Gastrocnemius medialis (tissue), 4 donors: ENCODE results near the gene USP31. TPM values are rescaled to one million over a fixed set of nuclear protein-coding genes. Genes with fewer than 3 reads are reported as not detected.

Source experiments
- ATAC-seq, 2 donors: fragments of 150-250 bp; one replicate each; pipeline ENCODE4 v1.9.1; 2016
- DNase-seq, 2 donors: peaks; one replicate each; pipeline ENCODE4 v3.0.0-alpha.2; 2019
- H3K27ac ChIP-seq, 4 donors: fragments of 200-600 bp; sonication (generic); 1 replicate in 1 of 4; 2 replicates in 3 of 4; pipeline ENCODE4 v1.5.1; 2016 to 2018; ENCODE audit warnings: mild to moderate bottlenecking in 2 of 4, moderate library complexity in 1 of 4
- H3K27me3 ChIP-seq, 3 donors: fragments of 200-600 bp; sonication (generic) in 2 of 3; 1 replicate in 1 of 3; 2 replicates in 2 of 3; pipeline versions ENCODE4 v1.5.1 to v1.6.0; 2016 to 2019; ENCODE audit warnings: mild to moderate bottlenecking in 1 of 3, moderate library complexity in 1 of 3
- H3K36me3 ChIP-seq, 2 donors: fragments of 200-600 bp; sonication (generic) in 1 of 2; one replicate each; pipeline ENCODE4 v1.5.1; 2017 to 2018
- H3K4me1 ChIP-seq, 2 donors: fragments of 200-600 bp; sonication (generic) in 1 of 2; one replicate each; pipeline ENCODE4 v1.5.1; 2016 to 2017; ENCODE audit warnings: mild to moderate bottlenecking in 2 of 2
- H3K4me3 ChIP-seq, 4 donors: fragments of 200-600 bp; sonication (generic) in 3 of 4; 1 replicate in 1 of 4; 2 replicates in 3 of 4; pipeline ENCODE4 v1.5.1; 2016 to 2019; ENCODE audit warnings: mild to moderate bottlenecking in 2 of 4
- H3K9me3 ChIP-seq, 3 donors: fragments of 200-600 bp; sonication (generic) in 2 of 3; 1 replicate in 1 of 3; 2 replicates in 2 of 3; pipeline ENCODE4 v1.5.1; 2016 to 2019
- POLR2A ChIP-seq, 2 donors: fragments of 450-650 bp; IDR thresholded peaks; one replicate each; pipeline ENCODE4 v1.6.1; 2017; ENCODE audit warnings: antibody characterized with exemption in 2 of 2, mild to moderate bottlenecking in 2 of 2, moderate library complexity in 2 of 2
- in situ Hi-C, 4 donors: fragments of 200-750 bp; cut with MboI; loops; one replicate each; pipeline versions ENCODE4 v1.15.0 to v1.8.0; 2017; ENCODE audit warnings: low sequenced_read_pairs in 4 of 4
- intact Hi-C: fragments of 100-400 bp; cut with DNase I; formaldehyde crosslinking; loops from one replicate; pipeline ENCODE4 v1.15.1; 2023; ENCODE audit warnings: low total_unique reads
- total RNA-seq, 4 donors: library from RNA; depleted of rRNA; stranded (reverse); fragments of >200 nt; gene quantifications; one replicate each; pipeline versions ENCODE4 v1.1.0 to v1.2.3, GENCODE V29; 2016
- TF ChIP-seq, protein P1 (sequence below), 5 experiments: fragments of 450-650 bp in 3 of 5; fragments of 200-600 bp in 2 of 5; sonication (generic) in 2 of 5; IDR thresholded peaks in 4 of 5; conservative IDR thresholded peaks in 1 of 5; 1 replicate in 4 of 5; 2 replicates in 1 of 5; pipeline ENCODE4 v1.5.1; 2016 to 2019; ENCODE audit warnings: antibody characterized with exemption in 5 of 5, mild to moderate bottlenecking in 3 of 5, moderate library complexity in 3 of 5

Gene USP31
- total RNA-seq, 4 donors from 2014 or later: 13.2 to 23.3 (median 18.7) TPM

DNA sequence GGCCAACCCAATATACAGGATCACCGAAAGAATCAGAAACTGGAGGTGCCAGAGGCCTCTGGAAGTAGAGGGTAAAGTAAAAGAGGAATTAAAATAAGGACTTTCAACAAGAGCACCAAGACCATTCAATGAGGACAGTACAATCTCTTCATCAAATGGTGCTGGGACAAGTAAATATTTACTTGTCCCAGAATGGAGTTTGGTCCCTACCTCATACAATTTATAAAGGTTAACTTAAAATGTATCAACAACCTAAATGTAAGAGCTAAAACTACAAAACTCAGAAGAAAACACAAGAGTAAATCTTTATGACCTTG lies 56.5 kb downstream of the USP31 start:
- ATAC-seq (no peak), DNase-seq (no peak)
- intact Hi-C loops: no loop called here
- no peaks in the 10 kb centered on the region for H3K27me3 ChIP-seq
- no peak overlapping the region for H3K27ac ChIP-seq
- TF ChIP-seq, protein P1, sequence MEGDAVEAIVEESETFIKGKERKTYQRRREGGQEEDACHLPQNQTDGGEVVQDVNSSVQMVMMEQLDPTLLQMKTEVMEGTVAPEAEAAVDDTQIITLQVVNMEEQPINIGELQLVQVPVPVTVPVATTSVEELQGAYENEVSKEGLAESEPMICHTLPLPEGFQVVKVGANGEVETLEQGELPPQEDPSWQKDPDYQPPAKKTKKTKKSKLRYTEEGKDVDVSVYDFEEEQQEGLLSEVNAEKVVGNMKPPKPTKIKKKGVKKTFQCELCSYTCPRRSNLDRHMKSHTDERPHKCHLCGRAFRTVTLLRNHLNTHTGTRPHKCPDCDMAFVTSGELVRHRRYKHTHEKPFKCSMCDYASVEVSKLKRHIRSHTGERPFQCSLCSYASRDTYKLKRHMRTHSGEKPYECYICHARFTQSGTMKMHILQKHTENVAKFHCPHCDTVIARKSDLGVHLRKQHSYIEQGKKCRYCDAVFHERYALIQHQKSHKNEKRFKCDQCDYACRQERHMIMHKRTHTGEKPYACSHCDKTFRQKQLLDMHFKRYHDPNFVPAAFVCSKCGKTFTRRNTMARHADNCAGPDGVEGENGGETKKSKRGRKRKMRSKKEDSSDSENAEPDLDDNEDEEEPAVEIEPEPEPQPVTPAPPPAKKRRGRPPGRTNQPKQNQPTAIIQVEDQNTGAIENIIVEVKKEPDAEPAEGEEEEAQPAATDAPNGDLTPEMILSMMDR (IDR thresholded peaks at IDR 0.05 in 4 of 5, conservative IDR thresholded peaks at IDR 0.05 in 1 of 5): no peak
- TF ChIP-seq POLR2A (IDR thresholded peaks at IDR 0.05): no peak
- H3K4me1 ChIP-seq: peaks cover 0 to 26% of the 10 kb centered on the region in 2 donors
- in situ Hi-C loops: no loop called here
- H3K36me3 ChIP-seq: peaks cover 0 to 35% of the 10 kb centered on the region in 2 donors
- H3K4me3 ChIP-seq: no peak overlapping the region
- no peaks in the 10 kb centered on the region for H3K9me3 ChIP-seq

DNA sequence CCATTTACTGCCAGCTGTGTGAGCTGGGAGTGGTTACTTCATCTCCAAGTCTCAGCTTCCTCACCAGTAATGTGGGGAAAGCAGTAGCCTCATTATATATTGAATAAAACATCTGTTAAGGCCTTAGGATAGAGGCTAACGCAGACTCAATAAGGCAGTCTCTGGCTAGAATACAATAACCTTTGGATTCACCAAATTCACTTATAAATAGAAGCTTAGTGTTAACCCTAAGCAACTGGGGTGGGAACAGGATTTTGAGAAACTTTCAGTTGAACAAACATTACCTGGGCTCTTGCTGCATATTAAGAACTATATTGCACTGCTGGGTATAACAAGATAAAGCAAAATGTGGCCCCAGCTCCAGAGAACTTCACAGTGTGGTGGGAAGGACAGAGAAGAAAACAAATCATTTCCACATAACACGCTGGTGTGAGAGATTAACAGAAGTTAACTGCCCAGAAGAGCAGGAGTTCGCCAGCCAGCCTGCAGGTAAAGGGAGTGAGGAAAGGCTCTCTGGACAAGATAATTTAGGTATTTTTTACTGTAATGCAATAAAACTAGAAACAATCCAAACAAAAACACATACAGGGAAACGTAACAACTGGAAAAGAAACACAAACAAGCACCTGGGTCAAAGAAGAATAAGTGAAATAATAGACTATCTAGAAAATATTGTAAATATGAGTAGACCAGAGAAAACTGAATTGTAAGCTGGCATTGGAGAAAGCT lies 57.0 kb downstream of the USP31 start:
- Histone ChIP-seq H3K27me3 (no peaks in the 10 kb centered on the region), H3K36me3 (peaks cover 0 to 35% of the 10 kb centered on the region in 2 donors), H3K27ac (no peak overlapping the region), H3K9me3 (no peaks in the 10 kb centered on the region), H3K4me3 (no peak overlapping the region), H3K4me1 (peaks cover 0 to 28% of the 10 kb centered on the region in 2 donors)
- intact Hi-C loops (no loop called here), in situ Hi-C loops (no loop called here)
- no peak for DNase-seq
- no peak for TF ChIP-seq POLR2A (IDR thresholded peaks at IDR 0.05)
- TF ChIP-seq, protein P1 (IDR thresholded peaks at IDR 0.05 in 4 of 5, conservative IDR thresholded peaks at IDR 0.05 in 1 of 5): no peak
- no peak for ATAC-seq

DNA sequence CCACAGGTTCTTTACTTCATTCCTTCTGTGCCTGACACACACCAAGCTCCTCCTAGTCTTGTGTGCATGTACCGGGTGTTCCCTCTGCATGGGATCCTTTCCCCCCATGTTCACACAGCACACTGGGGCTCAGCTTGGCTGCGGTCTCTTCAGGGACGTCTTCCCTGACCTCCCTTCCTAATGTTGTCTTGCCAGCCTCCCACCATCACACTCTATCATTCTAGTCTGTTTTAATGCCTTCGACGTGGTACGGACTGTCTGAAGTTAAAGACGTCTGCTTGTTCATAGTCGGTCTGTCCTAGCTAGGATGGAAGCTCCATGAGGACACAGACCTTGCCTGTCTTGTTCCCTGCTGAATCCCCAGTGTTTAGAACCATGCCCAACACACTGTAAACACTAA lies 60.1 kb downstream of the USP31 start:
- in situ Hi-C loops: no loop called here
- intact Hi-C loops: no loop called here

DNA sequence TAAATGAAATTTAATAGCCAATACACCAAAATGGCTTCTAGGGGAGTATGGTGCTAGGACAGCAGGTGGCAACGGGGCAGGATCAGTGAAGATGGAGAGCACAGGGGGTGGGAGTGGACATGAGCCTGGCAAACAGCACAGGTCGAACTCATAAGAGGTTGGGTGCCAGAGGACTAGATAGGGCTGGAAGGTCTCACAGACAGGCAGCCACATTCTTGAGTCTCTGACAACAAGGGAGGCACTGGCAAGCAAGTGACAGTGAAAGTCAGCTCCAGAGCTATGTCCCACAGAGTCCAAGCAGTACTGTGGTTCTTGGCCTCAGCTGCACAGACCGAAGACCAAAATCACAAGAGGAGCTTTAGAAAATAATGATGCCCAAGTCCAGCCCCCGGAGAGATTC lies 61.2 kb downstream of the USP31 start:
- in situ Hi-C loops: no loop called here
- ATAC-seq: peak; percentile 57 to 75
- Histone ChIP-seq H3K27ac (peak overlapping the region in 3 of 4 donors; percentile 9 to 62 (median 12)), H3K9me3 (no peaks in the 10 kb centered on the region), H3K27me3 (no peaks in the 10 kb centered on the region), H3K4me3 (no peak overlapping the region), H3K4me1 (peaks cover 0 to 37% of the 10 kb centered on the region in 2 donors), H3K36me3 (peaks cover 0 to 28% of the 10 kb centered on the region in 2 donors)
- no peak for TF ChIP-seq POLR2A (IDR thresholded peaks at IDR 0.05)
- TF ChIP-seq, protein P1 (IDR thresholded peaks at IDR 0.05 in 4 of 5, conservative IDR thresholded peaks at IDR 0.05 in 1 of 5): no peak
- intact Hi-C loops: no loop called here
- no peak for DNase-seq

More for the DNA sequence above, 60.1 kb downstream of the USP31 start:
- no peaks in the 10 kb centered on the region for H3K9me3 ChIP-seq
- peaks cover 0 to 29% of the 10 kb centered on the region in 2 donors for H3K4me1 ChIP-seq
- TF ChIP-seq, protein P1 (IDR thresholded peaks at IDR 0.05 in 4 of 5, conservative IDR thresholded peaks at IDR 0.05 in 1 of 5): no peak
- TF ChIP-seq POLR2A (IDR thresholded peaks at IDR 0.05): no peak
- H3K27ac ChIP-seq: peak overlapping the region in 1 of 4 donors; percentile 62
- H3K4me3 ChIP-seq: no peak overlapping the region
- no peaks in the 10 kb centered on the region for H3K27me3 ChIP-seq
- DNase-seq (no peak), ATAC-seq (no peak)
- peaks cover 0 to 31% of the 10 kb centered on the region in 2 donors for H3K36me3 ChIP-seq
